CD4-positive, CD25-positive, alpha-beta regulatory T cell (primary cell): ENCODE data around the gene ANLN. TPM values are rescaled to one million over a fixed set of nuclear protein-coding genes. Genes with fewer than 3 reads are reported as not detected.
"Not testable (repeated sequence)": the region's sequence is repeated elsewhere in the genome, so short reads cannot be mapped to it uniquely, and the experiment has no call there.

Source experiments
- ATAC-seq, 2 donors: fragments of 150-1000 bp; cut with Tn5 transposase; one replicate each; pipeline ENCODE4 v1.10.0; 2021; ENCODE audit warnings: low read depth in 2 of 2, moderate number of reproducible peaks in 2 of 2, moderate library complexity in 1 of 2
- DNase-seq, 3 donors: peaks; one replicate each; pipeline versions ENCODE4 v3.0.0 to v3.0.0-alpha.2; 2012 to 2022; ENCODE audit warnings: mixed read lengths in 1 of 3
- H3K27ac ChIP-seq: one replicate; pipeline ENCODE4 v1.7.0; 2013; ENCODE audit warnings: mild to moderate bottlenecking, low read length; ENCODE audit not compliant: insufficient read depth, poor library complexity, severe bottlenecking
- H3K27me3 ChIP-seq: one replicate; pipeline ENCODE4 v1.7.0; 2013; ENCODE audit warnings: low read length; ENCODE audit not compliant: control insufficient read depth, insufficient read depth
- H3K36me3 ChIP-seq: one replicate; pipeline ENCODE4 v1.7.0; 2013; ENCODE audit warnings: mild to moderate bottlenecking, low read length, moderate library complexity; ENCODE audit not compliant: control insufficient read depth, insufficient read depth
- H3K4me1 ChIP-seq: 2 replicates; pipeline ENCODE4 v1.7.0; 2013; ENCODE audit warnings: mild to moderate bottlenecking, low read length; ENCODE audit not compliant: insufficient read depth, control insufficient read depth, poor library complexity, severe bottlenecking
- H3K4me3 ChIP-seq: one replicate; pipeline ENCODE4 v1.7.0; 2013; ENCODE audit warnings: low read depth, mild to moderate bottlenecking, low read length, moderate library complexity
- H3K9me3 ChIP-seq, 2 experiments: 1 replicate in 1 of 2; 2 replicates in 1 of 2; pipeline ENCODE4 v1.7.0; 2013; ENCODE audit warnings: low read length in 2 of 2, mild to moderate bottlenecking in 1 of 2, moderate library complexity in 1 of 2; ENCODE audit not compliant: control insufficient read depth in 2 of 2
- H3K27ac Mint-ChIP-seq, 3 donors: one replicate each; pipeline ENCODE4 v1.8.0; 2020 to 2022; ENCODE audit warnings: mild to moderate bottlenecking in 3 of 3, mixed read lengths in 3 of 3, moderate library complexity in 2 of 3
- H3K27me3 Mint-ChIP-seq: one replicate; pipeline ENCODE4 v1.8.0; 2022; ENCODE audit warnings: mild to moderate bottlenecking, mixed read lengths
- H3K36me3 Mint-ChIP-seq: one replicate; pipeline ENCODE4 v1.8.0; 2020; ENCODE audit warnings: mixed read lengths
- H3K4me1 Mint-ChIP-seq, 4 donors: one replicate each; pipeline ENCODE4 v1.8.0; 2020 to 2022; ENCODE audit warnings: mixed read lengths in 4 of 4, mild to moderate bottlenecking in 1 of 4
- H3K4me3 Mint-ChIP-seq, 4 donors: one replicate each; pipeline ENCODE4 v1.8.0; 2020 to 2022; ENCODE audit warnings: mild to moderate bottlenecking in 4 of 4, mixed read lengths in 4 of 4, moderate library complexity in 3 of 4
- H3K9me3 Mint-ChIP-seq, 7 donors: one replicate each; pipeline ENCODE4 v1.8.0; 2020 to 2022; ENCODE audit warnings: mixed read lengths in 7 of 7, mild to moderate bottlenecking in 3 of 7, moderate library complexity in 2 of 7
- polyA plus RNA-seq, 4 donors: library from polyadenylated mRNA; unstranded; fragments of 300-500 nt; fragmentation: Illumina TruSeq; gene quantifications; one replicate each; pipeline ENCODE4 v1.2.3, GENCODE V29; 2021
- total RNA-seq: library from RNA; stranded (reverse); gene quantifications from one replicate; pipeline ENCODE4 v1.2.3, GENCODE V29; 2022

Gene ANLN
- total and polyA plus RNA-seq, 5 donors from 2014 or later, result 0.27 to 2.8 (median 0.51) TPM; not detected in 1

GRCh38 chr7:36459236-36459960 lies 69.7 kb downstream of the ANLN start:
- Histone ChIP-seq H3K4me1 (no peaks in the 10 kb centered on the region), H3K27me3 (no peaks in the 10 kb centered on the region), H3K27ac (no peak overlapping the region), H3K9me3 (no peaks in the 10 kb centered on the region), H3K36me3 (no peaks in the 10 kb centered on the region), H3K4me3 (no peak overlapping the region)
- Mint-ChIP-seq H3K4me3 (no peak overlapping the region), H3K27me3 (peaks cover 6% of the 10 kb centered on the region), H3K9me3 (no peaks in the 10 kb centered on the region), H3K36me3 (no peaks in the 10 kb centered on the region), H3K27ac (no peak overlapping the region), H3K4me1 (no peaks in the 10 kb centered on the region)
- ATAC-seq (no peak), DNase-seq (no peak)

GRCh38 chr7:36460811-36461429 lies 71.3 kb downstream of the ANLN start:
- ATAC-seq (no peak), DNase-seq (no peak)
- Mint-ChIP-seq H3K9me3 (peaks cover 0 to 1% (median 0%) of the 10 kb centered on the region in 7 donors), H3K4me1 (no peaks in the 10 kb centered on the region), H3K4me3 (no peak overlapping the region), H3K27me3 (peaks cover 12% of the 10 kb centered on the region), H3K36me3 (no peaks in the 10 kb centered on the region), H3K27ac (no peak overlapping the region)
- H3K9me3 ChIP-seq, result no peaks in the 10 kb centered on the region
- no peak overlapping the region for H3K27ac ChIP-seq
- H3K4me3 ChIP-seq, result no peak overlapping the region
- no peaks in the 10 kb centered on the region for H3K36me3 ChIP-seq
- H3K4me1 ChIP-seq, result no peaks in the 10 kb centered on the region
- no peaks in the 10 kb centered on the region for H3K27me3 ChIP-seq

- H3K4me3 ChIP-seq, result no peak overlapping the region
- no peaks in the 10 kb centered on the region for H3K27me3 ChIP-seq
- no peak overlapping the region for H3K27ac ChIP-seq
- Mint-ChIP-seq H3K36me3 (no peaks in the 10 kb centered on the region), H3K4me3 (no peak overlapping the region), H3K27ac (no peak overlapping the region), H3K27me3 (peaks cover 12% of the 10 kb centered on the region), H3K4me1 (no peaks in the 10 kb centered on the region), H3K9me3 (peaks cover 0 to 1% (median 0%) of the 10 kb centered on the region in 7 donors)
- no peaks in the 10 kb centered on the region for H3K4me1 ChIP-seq
- no peaks in the 10 kb centered on the region for H3K36me3 ChIP-seq
- no peak for ATAC-seq
- no peaks in the 10 kb centered on the region for H3K9me3 ChIP-seq
- DNase-seq, result no peak
Measured at GRCh38 chr7:36462551-36463137, 73.0 kb downstream of the ANLN start.

- H3K27me3 ChIP-seq, result no peaks in the 10 kb centered on the region
- no peaks in the 10 kb centered on the region for H3K36me3 Mint-ChIP-seq
- H3K4me1 ChIP-seq, result no peaks in the 10 kb centered on the region
- H3K27ac Mint-ChIP-seq, result no peak overlapping the region
- no peak overlapping the region for H3K27ac ChIP-seq
- no peaks in the 10 kb centered on the region for H3K9me3 ChIP-seq
- H3K9me3 Mint-ChIP-seq, result peaks cover 0 to 1% (median 0%) of the 10 kb centered on the region in 7 donors
- peaks cover 13% of the 10 kb centered on the region for H3K27me3 Mint-ChIP-seq
- no peak overlapping the region for H3K4me3 Mint-ChIP-seq
- no peak for ATAC-seq
- H3K4me1 Mint-ChIP-seq, result no peaks in the 10 kb centered on the region
- H3K4me3 ChIP-seq, result no peak overlapping the region
- DNase-seq, result no peak
- no peaks in the 10 kb centered on the region for H3K36me3 ChIP-seq
Measured at GRCh38 chr7:36464271-36464670, 74.6 kb downstream of the ANLN start.

GRCh38 chr7:36466001-36466400 lies 76.3 kb downstream of the ANLN start:
- H3K36me3 ChIP-seq, H3K4me3 ChIP-seq, H3K27ac Mint-ChIP-seq, H3K27me3 ChIP-seq, H3K9me3 Mint-ChIP-seq, H3K9me3 ChIP-seq, H3K27ac ChIP-seq, H3K4me3 Mint-ChIP-seq, H3K4me1 Mint-ChIP-seq, ATAC-seq, H3K36me3 Mint-ChIP-seq, H3K4me1 ChIP-seq, DNase-seq: not testable (repeated sequence)
- H3K27me3 Mint-ChIP-seq, result peaks cover 19% of the 10 kb centered on the region

- Mint-ChIP-seq H3K27ac (no peak overlapping the region), H3K9me3 (peaks cover 0 to 1% (median 0%) of the 10 kb centered on the region in 7 donors), H3K4me3 (no peak overlapping the region), H3K27me3 (peaks cover 14% of the 10 kb centered on the region), H3K4me1 (no peaks in the 10 kb centered on the region), H3K36me3 (no peaks in the 10 kb centered on the region)
- no peaks in the 10 kb centered on the region for H3K27me3 ChIP-seq
- H3K27ac ChIP-seq, result no peak overlapping the region
- no peaks in the 10 kb centered on the region for H3K9me3 ChIP-seq
- no peak overlapping the region for H3K4me3 ChIP-seq
- no peak for DNase-seq
- no peaks in the 10 kb centered on the region for H3K36me3 ChIP-seq
- ATAC-seq, result no peak
- H3K4me1 ChIP-seq, result no peaks in the 10 kb centered on the region
Measured at GRCh38 chr7:36468370-36469101, 78.9 kb downstream of the ANLN start.

- no peaks in the 10 kb centered on the region for H3K4me1 Mint-ChIP-seq
- H3K27me3 Mint-ChIP-seq, result peaks cover 14% of the 10 kb centered on the region
- H3K36me3 ChIP-seq, result no peaks in the 10 kb centered on the region
- H3K27ac ChIP-seq, result no peak overlapping the region
- no peaks in the 10 kb centered on the region for H3K9me3 ChIP-seq
- H3K4me3 ChIP-seq, result no peak overlapping the region
- H3K27me3 ChIP-seq, result no peaks in the 10 kb centered on the region
- H3K9me3 Mint-ChIP-seq, result peaks cover 0 to 1% (median 0%) of the 10 kb centered on the region in 7 donors
- ATAC-seq (no peak), DNase-seq (no peak)
- H3K4me3 Mint-ChIP-seq, result no peak overlapping the region
- H3K27ac Mint-ChIP-seq, result no peak overlapping the region
- H3K4me1 ChIP-seq, result no peaks in the 10 kb centered on the region
- no peaks in the 10 kb centered on the region for H3K36me3 Mint-ChIP-seq
Measured at GRCh38 chr7:36469236-36469635, 79.6 kb downstream of the ANLN start.
